Stimulated activated CD4-positive, alpha-beta T cell treated with anti-CD3 and anti-CD28 coated beads, TNF-alpha, amount 100 ng/mL, for 24 hours (primary cell): ENCODE data around the gene CTBS.
"Not testable (repeated sequence)": the region's sequence is repeated elsewhere in the genome, so short reads cannot be mapped to it uniquely, and the experiment has no call there.

Source experiments
- DNase-seq, 3 experiments: peaks; one replicate each; pipeline ENCODE4 v3.0.0-alpha.2; 2020; ENCODE audit warnings: low read depth in 3 of 3

CTBS gene

DNA sequence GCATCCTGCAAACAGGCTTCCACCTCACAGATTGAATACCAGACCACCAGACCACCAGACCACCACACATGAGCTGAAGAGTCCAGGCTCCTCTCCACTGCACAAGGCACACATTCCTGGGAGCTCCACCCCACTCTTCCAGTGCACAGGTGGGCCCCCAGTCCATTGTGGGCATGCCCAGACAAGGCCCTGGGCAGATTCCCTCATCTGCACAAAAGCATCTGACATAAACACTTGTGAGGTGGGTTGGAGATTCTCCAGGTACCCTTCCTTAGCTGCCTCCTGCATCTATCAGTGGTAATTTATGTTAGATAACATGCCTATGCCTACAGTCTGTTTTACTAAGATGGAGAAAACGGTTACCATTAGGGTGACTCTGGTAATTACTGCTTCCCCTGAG, 11.6 kb upstream of the CTBS start:
- no peak for DNase-seq

DNA sequence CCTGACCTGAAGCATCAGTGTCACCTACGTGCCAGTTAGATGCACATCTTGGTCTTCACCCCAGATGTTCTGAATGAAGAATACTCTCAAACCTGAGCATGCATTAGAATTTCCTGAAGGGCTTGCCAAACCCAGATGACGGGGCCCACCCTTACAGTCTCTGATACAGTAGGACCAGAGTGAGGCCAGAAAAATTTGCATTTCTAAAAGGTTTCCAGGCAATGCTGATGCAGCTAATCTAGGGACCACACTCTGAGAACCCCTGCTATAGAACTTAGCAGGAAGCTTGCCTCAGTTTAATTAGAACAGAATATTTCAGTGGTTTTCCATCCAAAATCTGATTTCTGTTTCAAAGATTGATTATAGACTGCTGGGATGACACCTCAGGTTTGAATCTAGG, 9.9 kb upstream of the CTBS start:
- DNase-seq: no peak

DNA sequence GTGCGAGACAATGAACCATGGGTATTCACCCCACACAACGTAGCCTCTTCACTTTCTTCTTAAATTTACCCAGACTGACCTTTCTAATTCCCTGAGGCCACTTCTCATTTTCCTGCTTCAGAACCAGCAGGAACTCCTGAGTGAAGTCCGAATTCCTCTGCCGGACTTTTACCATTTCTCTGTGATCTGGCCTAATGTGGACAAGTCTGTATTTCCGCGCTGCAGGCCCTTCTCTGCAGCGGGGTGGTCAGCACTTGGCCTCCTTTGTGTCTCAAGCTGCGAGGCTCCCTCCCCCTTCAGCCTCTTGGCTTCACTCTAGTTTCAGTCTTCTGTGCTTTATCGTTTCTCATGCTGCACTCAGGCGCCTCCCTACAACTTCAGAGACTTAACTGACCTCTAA, 9.4 kb upstream of the CTBS start:
- no peak for DNase-seq

DNA sequence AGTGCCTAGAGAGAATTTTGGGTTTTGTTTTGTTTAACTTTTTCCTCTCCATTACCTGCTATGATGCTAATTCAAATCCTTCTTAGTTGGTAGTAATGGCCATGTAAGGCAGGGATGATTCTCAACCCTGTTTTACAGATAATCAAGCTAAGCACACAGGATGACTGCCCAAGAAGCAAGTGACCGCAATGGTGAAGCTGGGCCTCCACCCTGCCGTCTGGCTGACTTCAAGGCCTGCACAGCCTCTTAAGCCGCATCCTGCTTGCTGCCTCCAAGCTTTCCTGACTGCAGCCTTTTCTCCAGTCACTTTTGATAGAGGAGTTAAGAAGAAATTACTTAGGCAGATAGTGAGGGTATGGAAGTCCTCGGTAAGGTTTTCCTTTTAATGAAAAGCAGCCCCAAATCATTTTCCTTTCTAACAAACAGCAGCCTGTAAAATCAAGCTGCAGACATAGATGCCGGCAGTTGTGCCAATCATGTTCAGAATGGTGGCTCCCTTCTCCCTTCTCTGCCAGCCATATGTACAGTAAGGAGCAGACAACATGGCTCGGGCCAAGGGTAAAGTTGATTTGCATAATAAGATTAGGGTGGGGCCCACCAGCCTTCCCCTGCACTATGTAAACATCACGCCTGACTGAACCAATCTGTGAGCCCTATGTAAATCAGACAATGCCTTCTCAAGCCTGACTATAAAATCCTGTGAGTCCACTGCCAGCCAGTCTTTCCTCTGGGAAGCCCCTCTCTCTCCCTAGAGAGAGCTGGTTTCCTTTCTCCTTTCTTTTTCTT, 8.8 kb upstream of the CTBS start:
- DNase-seq: no peak

DNA sequence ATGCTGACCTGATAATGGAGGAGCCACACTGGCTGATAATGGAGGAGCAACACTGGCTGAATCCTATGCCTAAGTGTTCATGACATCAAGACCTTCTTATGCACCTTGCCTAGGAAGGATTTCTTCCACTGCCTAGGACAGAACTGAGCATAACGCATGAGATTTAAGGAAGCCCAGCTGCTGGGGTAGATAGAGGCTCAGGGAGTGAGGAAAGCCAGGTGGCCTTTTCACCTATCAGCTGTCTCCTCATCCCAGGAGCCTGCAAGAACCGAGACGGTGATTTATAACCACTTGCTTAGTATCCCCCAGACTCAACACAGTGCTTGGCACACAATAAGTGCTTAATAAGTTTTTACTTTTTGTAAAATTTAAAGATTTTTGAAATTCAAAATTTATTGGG, 7.4 kb upstream of the CTBS start:
- DNase-seq: no peak

DNA sequence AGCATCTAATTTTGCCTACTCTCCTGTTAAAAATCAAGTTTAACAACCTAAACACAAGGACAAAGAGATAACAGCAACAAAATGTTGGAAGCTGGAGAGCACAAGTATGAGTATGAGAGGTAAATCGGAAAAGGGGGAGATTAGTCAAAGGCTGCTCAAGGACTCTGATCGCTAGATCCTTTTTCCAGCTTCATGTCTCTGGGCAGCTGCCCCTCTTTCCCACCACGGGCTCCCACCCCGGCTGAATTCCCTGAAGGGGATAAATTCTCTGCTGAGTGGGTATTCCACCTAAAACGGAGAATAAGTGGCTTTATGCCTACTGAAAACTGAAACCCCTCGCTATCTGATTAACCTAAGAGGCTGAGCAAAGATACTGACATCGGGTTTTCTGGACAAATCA, 696 bp upstream of the CTBS start:
- DNase-seq: no peak

DNA sequence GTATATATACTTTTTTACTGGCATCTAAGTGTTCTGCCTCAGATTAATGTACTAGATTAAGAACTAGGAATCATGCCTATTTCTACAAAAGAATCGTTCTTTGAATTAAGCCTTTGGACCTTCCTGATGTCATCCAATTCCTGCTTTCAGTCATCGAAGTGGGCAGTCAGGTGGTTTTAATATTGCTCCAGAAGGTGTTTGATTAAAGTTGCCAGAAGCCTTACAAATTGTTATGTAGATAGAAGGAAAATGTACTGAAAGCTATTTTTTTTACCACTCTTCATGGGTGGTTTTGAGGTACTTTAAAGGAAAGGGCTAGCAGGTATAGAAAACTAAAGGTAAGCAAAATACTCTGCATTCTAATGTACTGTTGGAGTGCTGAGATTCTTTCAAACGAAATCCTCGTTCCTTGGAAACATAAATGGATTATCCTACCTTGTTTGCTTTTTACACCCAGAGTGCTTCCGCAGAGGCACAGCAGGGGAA, 716 bp downstream of the CTBS start:
- no peak for DNase-seq

DNA sequence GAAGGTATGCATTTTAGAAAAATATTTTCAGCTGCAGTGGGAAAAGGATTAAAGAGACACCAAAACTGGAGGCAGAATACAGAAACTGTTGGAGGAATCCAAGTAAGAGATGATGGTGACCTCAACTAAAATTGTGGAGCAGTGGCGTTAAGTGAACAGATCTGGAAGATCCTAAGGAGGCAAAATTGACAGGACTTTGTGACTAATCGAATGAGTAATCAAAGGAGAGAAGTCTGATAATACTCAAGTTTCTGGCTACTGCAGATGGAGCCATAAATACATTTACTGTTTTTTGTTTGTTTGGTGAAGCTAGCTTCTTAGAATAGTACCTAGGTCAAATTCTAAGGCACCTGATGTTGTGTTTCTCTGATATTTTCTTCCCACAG, 3.1 kb downstream of the CTBS start:
- no peak for DNase-seq

DNA sequence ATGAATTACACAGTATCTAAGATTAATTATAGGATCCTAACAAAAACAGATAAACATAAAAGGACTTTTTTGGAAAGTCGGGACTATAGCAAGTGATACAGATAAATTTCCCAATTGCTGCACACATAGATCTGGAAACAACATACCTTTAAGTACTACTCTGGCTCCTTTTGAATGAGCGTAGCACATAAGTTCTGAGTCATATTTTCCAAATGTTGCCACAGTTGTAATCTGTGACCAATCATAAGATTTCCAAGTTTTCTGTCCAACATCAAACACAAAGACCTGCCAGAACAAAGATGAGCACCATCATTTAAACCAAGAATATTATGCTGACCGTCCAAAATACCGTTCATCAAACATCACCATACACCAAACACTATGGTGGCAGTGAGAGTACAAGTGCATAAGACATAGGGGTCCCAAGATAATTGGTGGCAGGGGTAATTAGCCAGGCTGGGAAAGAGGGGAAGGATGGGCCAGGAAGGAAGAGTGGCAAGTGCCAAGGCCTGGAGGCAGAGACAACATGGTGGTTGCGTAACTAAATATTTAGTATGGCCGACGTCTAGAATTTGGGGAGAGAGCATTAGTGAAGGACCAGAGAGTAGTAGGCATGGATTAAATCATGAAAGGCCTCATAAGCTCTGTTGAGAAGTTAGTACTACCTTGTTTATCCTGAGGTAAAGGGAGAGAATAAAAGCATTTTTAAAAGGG, 3.6 kb downstream of the CTBS start:
- no peak for DNase-seq

DNA sequence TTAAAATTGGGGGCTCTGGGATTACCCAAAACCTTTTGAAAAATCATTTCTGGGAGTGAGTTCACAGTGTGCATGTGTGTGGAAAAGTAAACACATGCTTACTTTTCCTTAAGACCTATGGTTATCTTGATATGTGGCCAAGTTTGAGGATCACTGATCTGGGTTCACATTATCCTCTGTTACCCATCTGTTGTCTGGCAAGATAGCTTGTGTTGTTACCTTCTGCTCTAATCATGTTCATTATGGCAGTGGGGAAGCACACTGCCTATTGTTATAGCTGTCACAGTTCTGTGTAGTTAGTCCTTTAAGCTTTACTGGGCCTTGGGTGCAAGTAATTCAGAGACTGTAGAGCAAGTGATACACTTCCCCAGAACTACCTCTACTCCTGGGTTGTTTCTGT, 5.0 kb downstream of the CTBS start:
- DNase-seq: no peak

DNA sequence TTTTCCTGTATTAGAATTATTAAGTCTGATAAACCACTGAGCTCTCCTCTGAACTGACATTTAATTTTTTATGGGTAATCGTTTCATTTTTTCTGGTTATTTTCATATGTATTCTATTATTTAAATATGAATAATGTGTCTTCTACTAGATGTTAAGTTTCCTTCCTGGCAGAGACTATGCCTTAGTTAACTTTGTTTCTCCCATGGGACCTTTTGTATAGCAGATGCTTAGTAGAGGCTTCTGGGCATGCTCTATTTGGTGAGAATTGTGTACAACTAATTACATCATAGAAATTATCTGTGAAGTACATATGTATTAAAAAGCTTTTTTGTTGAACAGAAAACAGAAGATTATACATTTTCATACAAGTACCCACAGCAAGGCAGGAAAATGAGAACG, 23.4 kb downstream of the CTBS start:
- DNase-seq: no peak

DNA sequence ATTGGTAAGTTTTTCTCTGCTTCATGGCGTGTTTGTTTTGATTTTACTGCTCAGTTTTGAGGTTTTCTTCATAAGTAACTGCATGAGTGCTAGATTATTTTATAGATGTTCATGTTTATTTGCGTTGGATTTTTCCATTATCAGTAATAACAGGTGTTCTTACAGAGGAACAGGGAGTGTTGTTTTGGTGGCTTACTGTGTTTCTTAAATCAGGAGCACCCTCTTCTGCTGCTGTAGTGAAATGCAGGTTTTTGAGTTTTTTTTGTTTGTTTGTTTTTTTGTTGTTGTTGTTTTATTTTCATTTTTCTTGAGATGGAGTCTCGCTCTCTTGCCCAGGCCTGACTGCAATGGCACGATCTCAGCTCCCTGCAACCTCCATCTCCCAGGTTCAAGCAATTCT, 32.6 kb downstream of the CTBS start:
- no peak for DNase-seq

DNA sequence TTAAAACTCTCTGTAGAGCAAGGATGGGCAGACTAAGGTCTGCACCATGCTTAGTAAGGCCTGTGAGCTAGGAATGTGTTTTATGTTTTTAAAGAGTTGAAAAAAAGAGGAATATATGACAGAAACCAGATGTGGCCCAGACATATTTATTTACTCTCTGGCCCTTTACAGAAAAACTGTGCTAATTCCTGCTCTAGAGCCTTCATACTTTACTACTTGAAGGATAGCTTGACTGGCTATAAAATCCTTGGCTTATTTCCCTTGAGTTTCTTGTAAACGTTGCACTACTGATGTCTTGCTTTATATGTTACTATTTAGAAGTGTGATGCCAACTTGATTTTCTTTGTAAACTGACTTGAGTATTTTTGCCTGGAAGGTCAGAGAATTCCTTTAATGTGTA, 33.5 kb downstream of the CTBS start:
- DNase-seq: no peak

DNA sequence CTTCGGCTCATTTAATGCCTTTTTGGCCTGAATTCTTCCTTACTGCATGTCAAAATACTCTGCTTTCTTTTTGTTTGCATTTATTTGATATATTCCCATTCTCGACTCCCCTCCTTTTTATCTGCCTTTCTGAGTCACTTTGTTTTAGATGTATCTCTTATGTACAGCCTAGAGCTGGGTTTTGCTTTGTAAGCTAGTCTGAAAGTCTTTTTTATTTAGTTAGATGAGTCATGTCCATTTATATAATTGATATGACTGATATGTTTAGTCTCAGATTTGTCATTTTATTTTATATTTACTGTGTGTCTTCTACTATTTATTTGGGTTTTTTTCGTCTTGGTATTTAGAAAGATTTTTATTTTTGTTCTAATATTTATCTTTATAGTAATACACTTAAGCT, 34.3 kb downstream of the CTBS start:
- no peak for DNase-seq

DNA sequence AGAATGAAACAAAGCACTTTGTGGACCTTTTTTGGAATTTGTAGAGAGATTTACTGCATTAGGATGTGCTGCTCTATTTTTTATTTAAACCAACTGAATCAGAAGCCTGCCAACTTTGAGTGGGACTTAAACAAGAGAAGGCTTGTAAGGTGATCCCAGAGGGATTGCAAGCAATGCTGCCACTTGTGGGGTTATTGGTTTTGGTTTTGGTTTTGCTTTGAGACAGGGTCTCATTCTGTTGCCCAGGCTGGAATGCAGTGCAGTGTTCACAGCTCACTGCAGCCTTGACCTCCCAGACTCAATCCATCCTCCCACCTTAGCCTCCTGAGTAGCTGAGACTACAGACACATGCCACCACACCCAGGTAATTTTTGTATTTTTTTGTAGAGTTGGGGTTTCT, 35.6 kb downstream of the CTBS start:
- DNase-seq: no peak

DNA sequence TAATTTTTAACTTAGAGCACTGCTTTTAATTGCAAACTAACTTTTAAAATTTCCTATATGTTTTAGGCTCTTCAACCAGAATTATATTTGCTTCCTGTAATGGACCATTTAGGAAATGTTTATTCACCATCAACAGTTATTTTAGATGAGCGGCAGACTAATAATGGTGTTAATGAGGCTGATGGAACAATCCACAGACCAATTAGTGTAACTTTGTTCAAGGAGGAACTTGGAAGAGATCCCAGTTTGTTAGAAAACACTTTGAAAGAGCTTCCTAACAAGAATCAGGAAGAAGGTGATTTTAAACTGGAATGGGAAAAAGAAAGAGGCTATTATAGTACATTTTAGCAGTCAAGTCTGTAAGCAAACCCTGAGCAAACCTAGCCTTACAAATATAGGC, 48.5 kb downstream of the CTBS start:
- DNase-seq: no peak

DNA sequence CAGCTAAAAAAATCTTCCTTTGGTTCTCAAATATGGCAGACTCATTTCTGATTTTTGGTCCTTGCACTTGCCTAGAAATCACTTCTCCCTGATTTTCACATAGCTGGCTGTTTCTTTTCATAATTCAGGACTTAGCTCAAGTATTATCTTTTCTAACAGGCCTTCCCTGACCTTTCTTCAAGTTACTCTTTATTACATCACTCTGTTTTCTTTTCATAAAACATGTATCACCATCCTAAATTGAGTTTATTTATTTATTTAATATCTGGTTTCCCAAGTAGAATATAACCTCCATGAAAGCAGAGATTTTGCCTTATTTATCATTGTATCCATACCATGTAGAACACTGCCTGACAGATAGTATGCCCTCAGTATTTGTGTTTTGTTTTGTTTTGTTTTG, 49.6 kb downstream of the CTBS start:
- DNase-seq: no peak

DNA sequence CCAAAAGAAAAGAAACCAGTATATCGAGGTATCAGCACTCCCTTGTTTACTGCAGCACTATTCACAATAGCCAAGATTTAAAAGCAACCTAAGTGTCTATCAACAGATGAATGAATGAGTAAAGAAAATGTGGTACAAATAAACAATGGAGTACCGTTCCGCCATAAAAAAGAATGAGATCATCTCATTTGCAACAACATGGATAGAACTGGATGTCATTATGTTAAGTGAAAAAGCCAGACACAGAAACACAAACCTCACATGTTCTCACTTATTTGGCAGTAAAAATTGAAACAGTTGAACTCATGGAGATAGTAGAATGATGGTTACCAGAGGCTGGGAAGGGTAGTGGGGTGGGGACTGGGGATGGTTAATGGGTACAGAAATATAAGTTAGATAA, 63.6 kb downstream of the CTBS start:
- DNase-seq: no peak

DNA sequence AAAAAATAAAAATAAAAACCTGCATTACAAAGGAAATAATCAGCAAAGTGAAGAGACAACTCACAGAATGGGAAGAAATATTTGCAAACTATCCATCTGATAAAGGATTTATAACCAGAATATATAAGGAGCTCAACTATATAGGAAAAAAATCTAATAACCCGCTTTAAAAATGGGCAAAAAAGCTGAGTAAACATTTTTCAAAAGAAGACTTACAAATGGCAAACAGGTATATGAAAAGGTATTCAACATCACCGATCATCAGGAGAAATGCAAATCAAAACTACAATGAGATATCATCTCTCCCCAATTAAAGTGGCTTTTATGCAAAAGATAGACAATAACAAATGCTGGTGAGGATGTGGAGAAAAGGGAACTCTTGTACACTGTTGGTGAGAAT, 64.1 kb downstream of the CTBS start:
- no peak for DNase-seq

DNA sequence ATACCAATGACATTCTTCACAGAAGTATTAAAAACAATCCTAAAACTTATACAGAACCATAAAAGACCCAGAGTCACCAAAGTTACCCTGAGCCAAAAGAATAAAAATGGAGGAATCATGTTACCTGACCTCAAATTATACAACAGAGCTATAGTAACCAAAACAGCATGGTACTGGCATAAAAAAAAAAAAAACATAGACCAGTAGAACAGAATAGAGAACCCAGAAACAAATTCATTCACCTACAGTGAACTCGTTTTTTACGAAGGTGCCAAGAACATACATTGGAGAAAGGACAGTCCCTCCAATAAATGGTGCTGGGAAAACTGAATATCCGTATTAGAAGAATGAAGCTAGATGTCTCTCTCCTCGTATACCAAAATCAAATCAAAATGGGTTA, 65.2 kb downstream of the CTBS start:
- DNase-seq: no peak

DNA sequence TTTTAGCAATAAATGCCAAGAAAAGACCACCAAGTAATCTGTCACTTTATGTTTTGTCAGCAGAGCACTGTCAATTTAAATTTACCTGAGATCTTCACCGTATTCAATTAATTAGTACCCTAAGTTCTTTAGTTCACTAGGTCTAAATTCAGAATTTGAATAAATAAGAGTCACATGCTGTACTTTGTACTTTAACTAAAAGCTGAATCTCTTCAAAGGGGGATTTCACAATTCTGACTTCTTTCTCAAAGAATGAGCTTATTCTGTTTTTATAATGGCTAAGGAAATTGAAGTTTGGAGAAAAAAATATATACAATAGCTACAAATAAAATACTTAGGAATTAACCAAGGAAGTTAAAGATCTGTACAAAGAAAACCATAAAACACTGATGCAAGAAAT, 65.7 kb downstream of the CTBS start:
- DNase-seq: no peak

DNA sequence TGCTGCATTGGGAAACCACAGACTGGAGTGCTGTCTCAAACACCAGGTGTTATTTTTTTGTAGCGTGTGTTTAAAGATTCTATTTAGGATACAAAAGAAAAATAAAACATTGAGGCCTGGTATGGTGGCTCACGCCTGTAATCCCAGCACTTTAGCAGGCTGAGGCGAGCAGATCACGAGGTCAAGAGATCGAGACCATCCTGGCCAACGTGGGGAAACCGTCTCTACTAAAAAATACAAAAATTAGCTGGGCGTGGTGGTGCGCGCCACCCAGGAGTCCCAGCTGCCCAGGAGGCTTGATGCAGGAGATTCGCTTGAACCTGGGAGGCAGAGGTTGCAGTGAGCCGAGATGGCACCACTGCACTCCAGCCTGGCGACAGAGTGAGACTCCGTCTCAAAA, 66.4 kb downstream of the CTBS start:
- not testable (repeated sequence) for DNase-seq

DNA sequence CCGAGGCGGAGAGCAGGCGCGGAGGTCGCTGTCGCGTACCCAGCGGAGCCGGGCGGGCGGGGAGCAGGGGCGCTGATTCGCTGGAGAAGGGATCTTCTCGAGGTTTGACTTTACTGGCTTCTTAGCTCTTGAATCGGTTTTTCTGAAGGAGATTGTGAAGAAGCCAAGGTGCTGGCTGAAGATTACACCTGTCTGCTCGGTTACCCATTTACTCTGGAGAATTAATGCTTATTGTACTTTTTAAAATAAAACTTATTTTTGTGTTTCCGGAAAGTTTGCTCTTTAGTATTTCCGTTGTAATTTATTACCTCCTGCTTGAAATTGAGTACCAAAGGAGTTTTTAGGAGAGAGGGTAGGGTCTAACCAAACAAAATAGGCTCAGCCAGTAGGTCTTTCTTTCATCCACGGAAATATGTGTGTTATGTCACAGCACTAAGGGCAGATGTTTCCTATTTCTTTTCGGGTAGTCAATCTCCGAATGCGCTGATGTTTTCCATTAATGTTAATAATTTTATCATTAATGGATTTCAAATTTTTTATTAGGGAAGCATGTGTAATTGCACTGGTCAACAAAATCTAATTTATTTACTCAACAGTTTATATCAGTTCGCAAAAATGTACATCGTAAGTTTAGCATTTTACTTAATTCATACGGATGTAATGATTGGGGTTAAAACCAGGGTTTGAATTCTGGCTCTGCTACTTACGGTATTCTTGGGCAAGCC, 67.3 kb downstream of the CTBS start:
- DNase-seq: no peak
